Urothelium cell line (cell line): ENCODE measurements around the gene MRPL28.
A peak's percentile ranks its signal among the peaks of the same experiment; 100 is the strongest.
"Not testable (repeated sequence)": the region's sequence is repeated elsewhere in the genome, so short reads cannot be mapped to it uniquely, and the experiment has no call there.

Source experiments
- DNase-seq: peaks from one replicate; pipeline ENCODE4 v3.0.0; 2011; ENCODE audit warnings: low spot score, mixed read lengths
- FAIRE-seq: peaks from 2 replicates; lab custom pipeline; 2011; peaks lifted over from hg19 to GRCh38; lab: Jason Lieb, UNC

MRPL28 gene

GRCh38 chr16:391885-392335 lies 21.6 kb upstream of the MRPL28 start:
- DNase-seq (peak; percentile 43), FAIRE-seq (no peak)

- FAIRE-seq (no peak), DNase-seq (no peak)
Measured at GRCh38 chr16:389352-389751, 19.0 kb upstream of the MRPL28 start.

- not testable (repeated sequence) for FAIRE-seq
Measured at GRCh38 chr16:387761-388666, 17.7 kb upstream of the MRPL28 start.

GRCh38 chr16:386641-387156 lies 16.4 kb upstream of the MRPL28 start:
- no peak for DNase-seq

More at GRCh38 chr16:387761-388666, 17.7 kb upstream of the MRPL28 start:
- not testable (repeated sequence) for DNase-seq

GRCh38 chr16:383326-384051 lies 13.2 kb upstream of the MRPL28 start:
- DNase-seq (peak; percentile 37), FAIRE-seq (peak; percentile 53)

More at GRCh38 chr16:386641-387156, 16.4 kb upstream of the MRPL28 start:
- FAIRE-seq: no peak

- FAIRE-seq (peak; percentile 30), DNase-seq (peak; percentile 89)
Measured at GRCh38 chr16:381789-382717, 11.7 kb upstream of the MRPL28 start, which contains the start of gene PGAP6. Gene PGAP6, minus strand, starts transcription at chr16:381978. Its CDS starts 157 bp downstream, at chr16:381821.

- peak; percentile 30 for DNase-seq
Measured at GRCh38 chr16:381012-381788, 10.9 kb upstream of the MRPL28 start.

GRCh38 chr16:380762-381011 lies 10.3 kb upstream of the MRPL28 start:
- no peak for DNase-seq
- no peak for FAIRE-seq

More at GRCh38 chr16:381012-381788, 10.9 kb upstream of the MRPL28 start:
- FAIRE-seq: no peak

- DNase-seq (no peak), FAIRE-seq (no peak)
Measured at GRCh38 chr16:379961-380761, 9.8 kb upstream of the MRPL28 start.

GRCh38 chr16:379183-379960 lies 9.0 kb upstream of the MRPL28 start:
- FAIRE-seq: no peak
- DNase-seq: no peak

- DNase-seq: no peak
- no peak for FAIRE-seq
Measured at GRCh38 chr16:378821-379182, 8.5 kb upstream of the MRPL28 start.

GRCh38 chr16:378113-378820 lies 7.9 kb upstream of the MRPL28 start:
- DNase-seq: not testable (repeated sequence)
- FAIRE-seq: peak; percentile 95

- FAIRE-seq (no peak), DNase-seq (no peak)
Measured at GRCh38 chr16:377419-377951, 7.1 kb upstream of the MRPL28 start.

GRCh38 chr16:376817-377418 lies 6.6 kb upstream of the MRPL28 start:
- DNase-seq (no peak), FAIRE-seq (no peak)

- FAIRE-seq (no peak), DNase-seq (no peak)
Measured at GRCh38 chr16:375927-376816, 5.8 kb upstream of the MRPL28 start.

GRCh38 chr16:375212-375611 lies 4.9 kb upstream of the MRPL28 start:
- DNase-seq: no peak
- FAIRE-seq: no peak
